Esophagus muscularis mucosa (tissue), 4 donors: Measurements from ENCODE around the gene GDF3. TPM values are rescaled to one million over a fixed set of nuclear protein-coding genes. Genes with fewer than 3 reads are reported as not detected.
"Not testable (repeated sequence)": the region's sequence is repeated elsewhere in the genome, so short reads cannot be mapped to it uniquely, and the experiment has no call there.

Experiments
- DNase-seq: peaks from one replicate; pipeline ENCODE4 v3.0.0-alpha.2; 2017; ENCODE audit errors: extremely low spot score
- H3K27ac ChIP-seq, 4 donors: fragments of 200-600 bp; sonication (generic); replicated peaks in 1 of 4; 1 replicate in 3 of 4; 2 replicates in 1 of 4; pipeline ENCODE4 v1.5.1; 2016 to 2019; ENCODE audit warnings: mild to moderate bottlenecking in 1 of 4
- H3K27me3 ChIP-seq, 4 donors: fragments of 200-600 bp; sonication (generic); one replicate each; pipeline versions ENCODE4 v1.5.1 to v1.6.0; 2016 to 2019
- H3K36me3 ChIP-seq, 4 donors: fragments of 200-600 bp; sonication (generic); one replicate each; pipeline ENCODE4 v1.5.1; 2016 to 2019
- H3K4me1 ChIP-seq, 4 donors: fragments of 200-600 bp; sonication (generic); one replicate each; pipeline ENCODE4 v1.5.1; 2016 to 2019
- H3K4me3 ChIP-seq, 4 donors: fragments of 200-600 bp; sonication (generic); 1 replicate in 2 of 4; 2 replicates in 2 of 4; pipeline ENCODE4 v1.5.1; 2016 to 2019; ENCODE audit warnings: mild to moderate bottlenecking in 4 of 4, moderate library complexity in 1 of 4
- H3K9me3 ChIP-seq, 4 donors: fragments of 200-600 bp; sonication (generic); 1 replicate in 3 of 4; 2 replicates in 1 of 4; pipeline ENCODE4 v1.5.1; 2016 to 2019
- EP300 ChIP-seq: sonication (generic); formaldehyde crosslinking; IDR thresholded peaks from one replicate; pipeline ENCODE4 v1.6.1; 2017; ENCODE audit warnings: antibody characterized with exemption
- POLR2A ChIP-seq: fragments of 450-650 bp; IDR thresholded peaks from one replicate; pipeline ENCODE4 v1.6.1; 2017; ENCODE audit warnings: antibody characterized with exemption, moderate library complexity, mild to moderate bottlenecking, low read depth
- POLR2AphosphoS5 ChIP-seq, 2 donors: sonication (generic); formaldehyde crosslinking; IDR thresholded peaks; one replicate each; pipeline ENCODE4 v1.6.1; 2017; ENCODE audit warnings: antibody characterized with exemption in 2 of 2
- WGBS: methylation state at CpG from one replicate; pipeline ENCODE4 v1.1.5; 2018; 5-methylcytosine and 5-hydroxymethylcytosine counted together
- intact Hi-C: fragments of 100-400 bp; cut with DNase I; formaldehyde crosslinking; loops from one replicate; pipeline ENCODE4 v1.15.1; 2023
- total RNA-seq, 4 donors: library from RNA; depleted of rRNA; stranded (reverse); fragments of >200 nt; gene quantifications; one replicate each; pipeline versions ENCODE4 v1.1.0 to v1.2.1, GENCODE V29; 2016
- TF ChIP-seq, protein P1 (sequence below), 3 experiments: fragments of 200-600 bp in 2 of 3; fragments of 450-650 bp in 1 of 3; sonication (generic) in 2 of 3; IDR thresholded peaks; one replicate each; pipeline ENCODE4 v1.5.1; 2017 to 2019; ENCODE audit warnings: antibody characterized with exemption in 3 of 3, mild to moderate bottlenecking in 2 of 3, moderate library complexity in 1 of 3

Gene GDF3
- total RNA-seq, 4 donors from 2014 or later = 0.26 to 0.40 TPM; not detected in 2

DNA sequence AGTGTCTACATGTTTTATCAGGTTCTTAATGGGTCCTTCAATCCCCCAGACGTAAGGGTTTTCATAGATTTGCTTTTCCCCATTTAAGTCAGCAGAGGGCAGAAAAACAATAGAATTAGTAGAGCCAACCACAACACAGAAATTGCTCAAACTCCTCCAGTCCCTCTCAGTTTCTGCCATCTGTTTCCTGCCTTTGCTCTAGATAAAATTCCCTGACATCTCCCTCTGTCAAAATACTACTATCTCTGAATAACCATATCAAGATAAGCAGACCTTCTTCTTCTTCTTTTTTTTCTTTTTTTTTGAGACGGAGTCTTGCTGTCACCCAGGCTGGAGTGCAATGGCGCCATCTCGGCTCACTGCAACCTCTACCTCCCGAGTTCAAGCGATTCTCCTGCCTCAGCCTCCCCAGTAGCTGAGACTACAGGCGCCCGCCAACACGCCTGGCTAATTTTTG lies 18.1 kb downstream of the GDF3 start:
- 54% methylated on average over 9 of the region's 9 CpGs for WGBS
- TF ChIP-seq, protein P1, sequence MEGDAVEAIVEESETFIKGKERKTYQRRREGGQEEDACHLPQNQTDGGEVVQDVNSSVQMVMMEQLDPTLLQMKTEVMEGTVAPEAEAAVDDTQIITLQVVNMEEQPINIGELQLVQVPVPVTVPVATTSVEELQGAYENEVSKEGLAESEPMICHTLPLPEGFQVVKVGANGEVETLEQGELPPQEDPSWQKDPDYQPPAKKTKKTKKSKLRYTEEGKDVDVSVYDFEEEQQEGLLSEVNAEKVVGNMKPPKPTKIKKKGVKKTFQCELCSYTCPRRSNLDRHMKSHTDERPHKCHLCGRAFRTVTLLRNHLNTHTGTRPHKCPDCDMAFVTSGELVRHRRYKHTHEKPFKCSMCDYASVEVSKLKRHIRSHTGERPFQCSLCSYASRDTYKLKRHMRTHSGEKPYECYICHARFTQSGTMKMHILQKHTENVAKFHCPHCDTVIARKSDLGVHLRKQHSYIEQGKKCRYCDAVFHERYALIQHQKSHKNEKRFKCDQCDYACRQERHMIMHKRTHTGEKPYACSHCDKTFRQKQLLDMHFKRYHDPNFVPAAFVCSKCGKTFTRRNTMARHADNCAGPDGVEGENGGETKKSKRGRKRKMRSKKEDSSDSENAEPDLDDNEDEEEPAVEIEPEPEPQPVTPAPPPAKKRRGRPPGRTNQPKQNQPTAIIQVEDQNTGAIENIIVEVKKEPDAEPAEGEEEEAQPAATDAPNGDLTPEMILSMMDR (IDR thresholded peaks at IDR 0.05) = peak in 2 of 3 experiments; percentile 27 to 32
- H3K36me3 ChIP-seq, H3K9me3 ChIP-seq, H3K4me1 ChIP-seq, H3K27ac ChIP-seq, H3K4me3 ChIP-seq, DNase-seq, H3K27me3 ChIP-seq: not testable (repeated sequence)
- intact Hi-C loops = loop anchor here (10.0 kb wide), 1 partner anchor 127 kb away; no protein-coding TSS in a partner anchor

DNA sequence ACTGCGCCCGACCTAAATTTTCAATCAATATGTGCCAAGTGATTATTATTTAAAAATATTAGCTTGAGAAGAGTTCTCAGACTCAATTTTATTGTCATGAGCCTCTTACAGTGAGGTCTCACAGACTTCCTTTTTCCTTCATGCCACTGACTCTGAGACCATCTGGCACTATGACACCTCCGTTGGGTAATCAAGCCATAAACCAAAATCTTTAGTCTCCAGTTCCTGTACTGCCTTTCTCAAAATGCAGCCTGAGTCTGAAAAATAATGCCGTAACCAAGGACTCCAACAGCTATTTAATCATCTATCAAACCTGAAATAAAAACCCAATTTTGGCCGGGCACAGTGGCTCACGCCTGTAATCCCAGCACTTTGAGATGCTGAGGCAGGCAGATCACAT lies 20.1 kb downstream of the GDF3 start:
- intact Hi-C loops = loop anchor here (10.0 kb wide), 1 partner anchor 129 kb away; no protein-coding TSS in a partner anchor
- not testable (repeated sequence) for H3K36me3 ChIP-seq, H3K27ac ChIP-seq, H3K9me3 ChIP-seq, DNase-seq, H3K4me3 ChIP-seq, H3K4me1 ChIP-seq, H3K27me3 ChIP-seq
- 78% methylated on average over 6 of the region's 6 CpGs for WGBS

DNA sequence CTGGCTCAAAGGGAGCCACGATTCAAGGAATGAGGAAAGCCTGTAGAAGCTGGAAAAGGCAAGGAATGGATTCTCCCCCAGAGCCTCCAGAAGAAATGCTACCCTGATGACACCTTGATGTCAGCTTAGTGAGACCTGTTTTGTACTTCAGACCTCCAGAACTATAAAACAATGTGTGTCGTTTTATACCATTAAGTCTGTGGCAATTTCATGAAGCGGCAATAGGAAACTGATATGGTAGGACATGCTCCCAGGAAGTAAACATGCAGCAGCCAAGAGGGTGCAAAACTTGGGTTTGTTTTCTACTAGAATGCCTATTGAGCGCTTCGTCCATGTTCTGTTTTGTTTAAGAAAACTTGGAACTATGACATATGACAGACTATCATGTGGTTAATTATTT lies 27.4 kb downstream of the GDF3 start:
- intact Hi-C loops = no loop called here
- Histone ChIP-seq H3K27me3 (no peaks in the 10 kb centered on the region), H3K4me3 (no peak overlapping the region), H3K9me3 (no peaks in the 10 kb centered on the region), H3K4me1 (no peaks in the 10 kb centered on the region), H3K27ac (no peak overlapping the region), H3K36me3 (no peaks in the 10 kb centered on the region)
- TF ChIP-seq EP300 (no peak), POLR2A (no peak)
- no peak for DNase-seq
- WGBS = 81% methylated on average over 5 of the region's 5 CpGs

DNA sequence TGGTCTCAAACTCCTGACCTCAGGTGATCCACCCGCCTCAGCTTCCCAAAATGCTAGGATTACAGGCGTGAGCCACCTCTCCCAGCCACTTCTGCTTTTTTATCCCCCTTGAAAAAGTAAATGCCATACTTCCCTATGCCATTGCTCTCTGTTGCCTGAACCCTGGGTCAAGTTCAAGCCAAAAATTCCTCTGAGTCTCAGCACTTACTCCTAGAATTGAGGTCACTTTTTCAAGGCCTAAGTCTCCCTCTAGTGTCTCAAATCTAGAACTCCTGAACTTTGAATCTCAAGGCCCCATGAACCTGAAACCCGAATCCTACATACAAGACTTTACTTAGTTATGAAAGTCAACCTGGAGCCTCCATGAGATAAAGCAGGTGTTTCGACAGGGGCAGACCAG lies 28.4 kb downstream of the GDF3 start:
- intact Hi-C loops = no loop called here
- TF ChIP-seq EP300 (no peak), POLR2A (no peak)
- H3K4me3 ChIP-seq = no peak overlapping the region
- 80% methylated on average over 4 of the region's 4 CpGs for WGBS
- no peaks in the 10 kb centered on the region for H3K9me3 ChIP-seq
- H3K4me1 ChIP-seq = no peaks in the 10 kb centered on the region
- no peaks in the 10 kb centered on the region for H3K27me3 ChIP-seq
- no peak overlapping the region for H3K27ac ChIP-seq
- H3K36me3 ChIP-seq = no peaks in the 10 kb centered on the region
- no peak for DNase-seq

DNA sequence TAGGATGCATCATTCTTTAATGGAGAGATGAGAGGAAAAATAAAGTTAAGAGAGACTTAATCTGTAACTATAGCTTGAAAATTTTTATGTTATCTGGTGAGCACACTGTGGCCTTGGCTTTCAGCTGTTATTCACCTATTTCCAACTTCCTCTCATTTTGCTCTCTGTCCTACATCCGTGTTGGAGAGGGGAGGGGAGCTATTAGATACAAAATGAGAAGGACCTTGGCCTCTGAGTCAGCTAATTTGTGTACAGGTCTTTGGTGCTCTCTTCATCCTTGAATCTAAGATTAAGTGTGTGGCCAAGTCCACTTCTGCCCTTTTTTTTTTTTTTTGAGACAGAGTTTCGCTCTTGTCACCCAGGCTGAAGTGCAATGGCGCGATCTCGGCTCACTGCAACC lies 29.0 kb downstream of the GDF3 start:
- H3K27ac ChIP-seq = no peak overlapping the region
- no peak for TF ChIP-seq POLR2A
- TF ChIP-seq, protein P1 (IDR thresholded peaks at IDR 0.05) = no peak
- TF ChIP-seq EP300 = no peak
- TF ChIP-seq POLR2AphosphoS5 (IDR thresholded peaks at IDR 0.05) = no peak
- no peak overlapping the region for H3K4me3 ChIP-seq
- intact Hi-C loops = no loop called here
- H3K36me3 ChIP-seq = no peaks in the 10 kb centered on the region
- WGBS = 82% methylated on average over 5 of the region's 5 CpGs
- no peaks in the 10 kb centered on the region for H3K9me3 ChIP-seq
- H3K27me3 ChIP-seq = no peaks in the 10 kb centered on the region
- no peaks in the 10 kb centered on the region for H3K4me1 ChIP-seq
- no peak for DNase-seq

DNA sequence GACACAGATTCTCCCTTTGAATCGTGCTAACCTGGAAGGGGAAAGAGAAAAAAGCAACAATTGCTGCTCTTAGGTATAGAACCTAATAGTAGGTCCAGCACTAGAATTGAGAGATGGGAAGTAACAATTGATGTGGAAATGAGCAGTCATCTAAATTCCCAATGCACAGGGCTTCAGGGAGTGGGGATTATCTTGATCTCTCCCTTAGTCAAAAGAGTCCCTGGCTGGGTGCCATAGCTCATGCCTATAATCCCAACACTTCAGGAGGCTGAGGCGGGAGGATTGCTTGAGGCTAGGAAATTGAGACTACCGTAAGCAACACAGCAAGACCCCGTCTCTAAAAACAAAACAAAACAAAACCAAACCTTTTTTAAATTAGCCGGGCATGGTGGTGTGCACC lies 33.8 kb downstream of the GDF3 start:
- TF ChIP-seq, protein P1 (IDR thresholded peaks at IDR 0.05) = no peak
- TF ChIP-seq POLR2AphosphoS5 (IDR thresholded peaks at IDR 0.05) (no peak), EP300 (no peak), POLR2A (no peak)
- WGBS = 88% methylated on average over 5 of the region's 5 CpGs

More for the DNA sequence above, 33.8 kb downstream of the GDF3 start:
- no peak for DNase-seq
- intact Hi-C loops = no loop called here
- Histone ChIP-seq H3K27ac (no peak overlapping the region), H3K4me1 (no peaks in the 10 kb centered on the region), H3K36me3 (no peaks in the 10 kb centered on the region), H3K27me3 (no peaks in the 10 kb centered on the region), H3K4me3 (no peak overlapping the region), H3K9me3 (no peaks in the 10 kb centered on the region)
